Stomach smooth muscle (tissue), 2 donors: Measurements from ENCODE around the gene SLC24A4.

Experiments
- H3K27ac ChIP-seq: one replicate; pipeline ENCODE4 v1.7.0; 2013; ENCODE audit warnings: mild to moderate bottlenecking, low read length, inconsistent platforms
- H3K27me3 ChIP-seq, 2 donors: one replicate each; pipeline ENCODE4 v1.7.0; 2013; ENCODE audit warnings: low read length in 2 of 2; ENCODE audit not compliant: insufficient read depth in 2 of 2, control insufficient read depth in 1 of 2
- H3K36me3 ChIP-seq, 2 donors: one replicate each; pipeline ENCODE4 v1.7.0; 2013; ENCODE audit warnings: low read length in 2 of 2; ENCODE audit not compliant: control insufficient read depth in 2 of 2, insufficient read depth in 2 of 2
- H3K4me1 ChIP-seq: one replicate; pipeline ENCODE4 v1.7.0; 2013; ENCODE audit warnings: low read length; ENCODE audit not compliant: control insufficient read depth, insufficient read depth
- H3K4me3 ChIP-seq, 2 donors: one replicate each; pipeline ENCODE4 v1.7.0; 2013; ENCODE audit warnings: low read length in 2 of 2
- H3K9ac ChIP-seq, 2 donors: one replicate each; pipeline ENCODE4 v1.7.0; 2013; ENCODE audit warnings: low read length in 2 of 2, mild to moderate bottlenecking in 1 of 2
- H3K9me3 ChIP-seq, 2 donors: one replicate each; pipeline ENCODE4 v1.7.0; 2013; ENCODE audit warnings: low read length in 2 of 2; ENCODE audit not compliant: control insufficient read depth in 2 of 2
- donor health status: healthy.
- donor health status: Pancreatic carcinoma.

Gene SLC24A4

GRCh38 chr14:92323011-92323915, at the start of gene SLC24A4:
SLC24A4 (plus strand) TSS chr14:92323165; CDS start chr14:92323831, 666 bp downstream.
- peaks cover 28 to 57% of the 10 kb centered on the region in 2 donors for H3K27me3 ChIP-seq

DNA sequence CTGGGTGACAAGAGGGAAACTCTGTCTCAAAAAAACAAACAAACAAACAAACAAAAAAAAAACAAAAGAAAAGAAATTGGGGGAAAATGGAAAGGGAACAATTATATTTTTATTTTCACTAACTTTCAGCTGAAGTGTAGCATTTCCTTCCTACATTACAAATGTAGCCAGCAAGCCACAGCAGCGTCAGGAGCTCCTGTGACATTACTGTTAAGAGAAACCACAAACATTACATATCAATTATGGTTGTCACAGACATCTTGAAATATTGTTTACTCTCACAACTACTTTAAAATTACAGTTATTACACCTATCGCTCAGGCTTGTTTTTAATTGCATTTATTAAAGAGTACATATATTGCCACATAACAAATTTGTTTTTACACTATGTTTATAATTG, 49.8 kb upstream of the SLC24A4 start:
- no peaks in the 10 kb centered on the region for H3K4me1 ChIP-seq
- H3K9ac ChIP-seq, result no peak overlapping the region
- H3K27me3 ChIP-seq, result peaks cover 0 to 15% of the 10 kb centered on the region in 2 donors
- H3K36me3 ChIP-seq, result no peaks in the 10 kb centered on the region
- no peak overlapping the region for H3K4me3 ChIP-seq
- no peaks in the 10 kb centered on the region for H3K9me3 ChIP-seq
- H3K27ac ChIP-seq, result no peak overlapping the region

More at GRCh38 chr14:92323011-92323915, at the start of gene SLC24A4:
- no peaks in the 10 kb centered on the region for H3K36me3 ChIP-seq
- peaks cover 14% of the 10 kb centered on the region for H3K4me1 ChIP-seq
- peak within 1 kb of the TSS; percentile 46 to 58 for H3K4me3 ChIP-seq
- no peak within 1 kb of the TSS for H3K9ac ChIP-seq
- H3K9me3 ChIP-seq, result no peaks in the 10 kb centered on the region
- no peak within 1 kb of the TSS for H3K27ac ChIP-seq

GRCh38 chr14:92274055-92274454, 48.9 kb upstream of the SLC24A4 start:
- H3K27me3 ChIP-seq, result peaks cover 0 to 18% of the 10 kb centered on the region in 2 donors
- no peaks in the 10 kb centered on the region for H3K9me3 ChIP-seq
- no peak overlapping the region for H3K27ac ChIP-seq
- H3K4me1 ChIP-seq, result no peaks in the 10 kb centered on the region
- no peak overlapping the region for H3K4me3 ChIP-seq
- H3K36me3 ChIP-seq, result no peaks in the 10 kb centered on the region
- H3K9ac ChIP-seq, result no peak overlapping the region

GRCh38 chr14:92276074-92276473, 46.9 kb upstream of the SLC24A4 start:
- H3K36me3 ChIP-seq, result no peaks in the 10 kb centered on the region
- no peak overlapping the region for H3K4me3 ChIP-seq
- no peaks in the 10 kb centered on the region for H3K9me3 ChIP-seq
- H3K27ac ChIP-seq, result no peak overlapping the region
- H3K4me1 ChIP-seq, result no peaks in the 10 kb centered on the region
- H3K27me3 ChIP-seq, result peaks cover 0 to 18% of the 10 kb centered on the region in 2 donors
- no peak overlapping the region for H3K9ac ChIP-seq

DNA sequence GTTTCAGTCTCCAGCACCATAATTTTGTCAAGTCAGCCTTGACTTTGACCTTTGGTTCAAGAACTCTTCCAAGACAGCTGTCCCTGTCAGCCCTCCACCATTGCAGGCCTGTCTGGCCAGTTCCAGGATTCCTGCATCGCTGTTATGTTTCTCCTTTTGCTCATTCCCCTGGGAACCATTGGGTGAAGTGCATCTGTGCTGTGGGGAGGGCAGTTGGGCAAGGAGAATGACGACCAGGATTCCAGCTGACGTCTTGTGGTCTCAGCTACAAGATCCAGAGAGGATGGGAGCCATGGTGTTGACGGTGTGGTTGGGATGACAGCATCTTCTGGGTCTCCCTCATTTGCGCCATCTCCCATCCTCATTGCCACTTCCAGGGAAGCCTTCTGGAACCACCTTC, 45.9 kb upstream of the SLC24A4 start:
- Histone ChIP-seq H3K9ac (no peak overlapping the region), H3K27ac (no peak overlapping the region), H3K27me3 (peaks cover 0 to 18% of the 10 kb centered on the region in 2 donors), H3K4me3 (no peak overlapping the region), H3K36me3 (no peaks in the 10 kb centered on the region), H3K9me3 (no peaks in the 10 kb centered on the region), H3K4me1 (no peaks in the 10 kb centered on the region)

GRCh38 chr14:92280554-92281262, 42.3 kb upstream of the SLC24A4 start:
- Histone ChIP-seq H3K36me3 (no peaks in the 10 kb centered on the region), H3K9ac (no peak overlapping the region), H3K27ac (no peak overlapping the region)

DNA sequence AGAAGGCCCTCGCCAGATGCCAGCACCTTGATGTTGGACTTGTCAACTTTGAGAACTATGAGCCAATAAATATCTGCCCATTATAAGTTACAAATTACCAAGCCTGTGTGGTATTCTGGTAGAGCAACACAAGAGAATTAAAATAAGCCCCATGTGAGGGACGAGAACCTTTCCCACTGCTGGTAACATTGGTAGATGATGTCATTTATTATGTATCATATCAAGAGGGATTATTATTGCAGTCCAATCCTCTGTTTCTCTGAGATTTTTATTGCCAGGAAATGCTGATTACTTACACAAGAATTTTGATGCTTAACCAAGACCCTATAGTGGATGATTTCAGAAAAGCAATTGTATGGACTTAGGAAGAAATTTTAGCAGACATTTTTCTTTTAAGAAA, 40.3 kb upstream of the SLC24A4 start:
- peaks cover 0 to 3% of the 10 kb centered on the region in 2 donors for H3K27me3 ChIP-seq
- H3K4me1 ChIP-seq, result no peaks in the 10 kb centered on the region
- H3K36me3 ChIP-seq, result no peaks in the 10 kb centered on the region
- no peak overlapping the region for H3K27ac ChIP-seq
- no peak overlapping the region for H3K4me3 ChIP-seq
- H3K9me3 ChIP-seq, result no peaks in the 10 kb centered on the region
- no peak overlapping the region for H3K9ac ChIP-seq

More at GRCh38 chr14:92280554-92281262, 42.3 kb upstream of the SLC24A4 start:
- no peaks in the 10 kb centered on the region for H3K4me1 ChIP-seq
- peaks cover 0 to 13% of the 10 kb centered on the region in 2 donors for H3K27me3 ChIP-seq
- no peaks in the 10 kb centered on the region for H3K9me3 ChIP-seq
- no peak overlapping the region for H3K4me3 ChIP-seq

- H3K36me3 ChIP-seq, result no peaks in the 10 kb centered on the region
- H3K27ac ChIP-seq, result no peak overlapping the region
- H3K27me3 ChIP-seq, result peaks cover 5% of the 10 kb centered on the region in 2 donors
- H3K4me3 ChIP-seq, result no peak overlapping the region
- no peak overlapping the region for H3K9ac ChIP-seq
- no peaks in the 10 kb centered on the region for H3K9me3 ChIP-seq
- no peaks in the 10 kb centered on the region for H3K4me1 ChIP-seq
Measured at GRCh38 chr14:92285311-92285710, 37.7 kb upstream of the SLC24A4 start.

DNA sequence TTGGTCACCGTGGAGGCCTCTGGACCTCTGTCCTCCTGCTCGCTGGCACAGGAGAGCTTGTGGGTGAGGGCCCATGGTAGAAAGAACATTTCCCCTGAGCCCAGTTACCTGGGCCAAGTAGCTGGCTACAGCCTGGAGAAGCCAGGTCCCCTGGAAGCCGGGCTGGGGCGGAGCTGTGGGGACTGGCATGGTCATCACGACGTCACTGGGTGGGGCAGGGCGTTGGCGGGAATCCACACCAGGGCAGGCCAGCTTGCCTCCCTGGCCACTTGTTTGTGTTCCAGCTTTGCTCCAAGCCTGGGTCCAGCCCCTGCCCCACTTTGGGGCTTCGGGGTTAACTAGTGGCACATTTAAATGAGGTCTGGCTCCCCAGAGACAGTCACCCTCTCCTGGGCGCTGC, 35.0 kb upstream of the SLC24A4 start:
- Histone ChIP-seq H3K4me3 (no peak overlapping the region), H3K4me1 (no peaks in the 10 kb centered on the region), H3K9ac (no peak overlapping the region), H3K27ac (no peak overlapping the region), H3K27me3 (peaks cover 5% of the 10 kb centered on the region in 2 donors), H3K9me3 (no peaks in the 10 kb centered on the region), H3K36me3 (no peaks in the 10 kb centered on the region)

- no peaks in the 10 kb centered on the region for H3K4me1 ChIP-seq
- no peak overlapping the region for H3K9ac ChIP-seq
- H3K27me3 ChIP-seq, result peaks cover 5% of the 10 kb centered on the region in 2 donors
- no peaks in the 10 kb centered on the region for H3K9me3 ChIP-seq
- no peaks in the 10 kb centered on the region for H3K36me3 ChIP-seq
- H3K27ac ChIP-seq, result no peak overlapping the region
- no peak overlapping the region for H3K4me3 ChIP-seq
Measured at GRCh38 chr14:92288994-92289660, 33.8 kb upstream of the SLC24A4 start.
